K562 (cell line): ENCODE results near the gene RCOR1. TPM values are rescaled to one million over a fixed set of nuclear protein-coding genes. Genes with fewer than 3 reads are reported as not detected.
"Not testable (repeated sequence)": the region's sequence is repeated elsewhere in the genome, so short reads cannot be mapped to it uniquely, and the experiment has no call there.

ENCODE experiments used
- BCL6 ChIP-seq: fragments of 250-450 bp; sonication (Bioruptor Pico); IDR thresholded peaks from 2 replicates; pipeline ENCODE4 v1.4.0; 2020
- CAMTA2 ChIP-seq: fragments of 250-450 bp; sonication (Bioruptor Pico); conservative IDR thresholded peaks from 2 replicates; pipeline ENCODE4 v1.5.1; 2022
- CXXC5 ChIP-seq: fragments of 250-450 bp; sonication (Bioruptor Pico); IDR thresholded peaks from 2 replicates; pipeline ENCODE4 v1.8.0; 2022; ENCODE audit warnings: inconsistent platforms, mild to moderate bottlenecking, moderate library complexity
- DDX20 ChIP-seq: fragments of 450-650 bp; IDR thresholded peaks from 2 replicates; pipeline ENCODE4 v1.6.1; 2016; ENCODE audit warnings: missing genetic modification characterization, low read depth, mild to moderate bottlenecking, missing compliant biosample characterization, moderate library complexity
- DEAF1 ChIP-seq: fragments of 450-650 bp; formaldehyde crosslinking; IDR thresholded peaks from 2 replicates; pipeline ENCODE4 v1.4.0; 2020; ENCODE audit warnings: mild to moderate bottlenecking, moderate library complexity
- E2F3 ChIP-seq: fragments of 250-450 bp; sonication (Bioruptor Pico); IDR thresholded peaks from 2 replicates; pipeline ENCODE4 v1.4.0; 2020; ENCODE audit warnings: mild to moderate bottlenecking
- ERF ChIP-seq: fragments of 450-650 bp; formaldehyde crosslinking; IDR thresholded peaks from 2 replicates; pipeline ENCODE4 v1.4.0; 2020; ENCODE audit warnings: mild to moderate bottlenecking, mixed read lengths
- ESRRA ChIP-seq: fragments of 450-650 bp; IDR thresholded peaks from 2 replicates; pipeline ENCODE4 v1.6.1; 2014; ENCODE audit warnings: low read depth, mild to moderate bottlenecking, moderate library complexity, borderline replicate concordance
- FOXK2 ChIP-seq, 2 experiments: fragments of 450-650 bp; IDR thresholded peaks in 1 of 2; conservative IDR thresholded peaks in 1 of 2; 2 replicates each; pipeline ENCODE4 v1.6.1; 2016; ENCODE audit warnings: low read depth in 2 of 2, mild to moderate bottlenecking in 1 of 2
- HDAC1 ChIP-seq, 2 experiments: fragments of 450-650 bp; IDR thresholded peaks; 2 replicates each; pipeline ENCODE4 v1.6.1; 2016 to 2017; ENCODE audit warnings: inconsistent platforms in 1 of 2, mild to moderate bottlenecking in 1 of 2, moderate library complexity in 1 of 2
- MAZ ChIP-seq, 2 experiments: fragments of 450-650 bp in 1 of 2; sonication (generic) in 1 of 2; formaldehyde crosslinking; IDR thresholded peaks in 1 of 2; conservative IDR thresholded peaks in 1 of 2; 2 replicates each; pipeline versions ENCODE4 v1.4.0 to v1.5.0; 2020; ENCODE audit warnings: mild to moderate bottlenecking in 1 of 2, missing genetic modification reagents in 1 of 2
- NFE2L1 ChIP-seq: fragments of 450-650 bp; IDR thresholded peaks from 2 replicates; pipeline ENCODE4 v1.6.1; 2016; ENCODE audit warnings: missing genetic modification characterization, low read depth, mild to moderate bottlenecking, missing compliant biosample characterization, moderate library complexity, borderline replicate concordance
- PBX2 ChIP-seq, 2 experiments: IDR thresholded peaks in 1 of 2; conservative IDR thresholded peaks in 1 of 2; 2 replicates each; pipeline ENCODE4 v1.6.1; 2016; ENCODE audit warnings: low read depth in 2 of 2, mild to moderate bottlenecking in 1 of 2, missing compliant biosample characterization in 1 of 2, missing genetic modification characterization in 1 of 2, moderate library complexity in 1 of 2
- RFX1 ChIP-seq: fragments of 450-650 bp; IDR thresholded peaks from 2 replicates; pipeline ENCODE4 v1.6.1; 2016; ENCODE audit warnings: mild to moderate bottlenecking, moderate library complexity
- STAT5B ChIP-seq: fragments of 250-450 bp; sonication (Bioruptor Pico); IDR thresholded peaks from 2 replicates; pipeline ENCODE4 v1.8.0; 2021; ENCODE audit warnings: mild to moderate bottlenecking, inconsistent platforms
- TFE3 ChIP-seq: fragments of 450-650 bp; formaldehyde crosslinking; IDR thresholded peaks from 2 replicates; pipeline ENCODE4 v1.4.0; 2020; ENCODE audit warnings: mild to moderate bottlenecking, mixed read lengths
- YY1 ChIP-seq, 3 experiments: IDR thresholded peaks; 2 replicates each; pipeline ENCODE4 v1.6.1; 2011; ENCODE audit warnings: low read length in 2 of 3, mild to moderate bottlenecking in 2 of 3, moderate library complexity in 2 of 3, borderline replicate concordance in 1 of 3, control low read depth in 1 of 3, low read depth in 1 of 3; ENCODE audit not compliant: insufficient read depth in 3 of 3, insufficient replicate concordance in 2 of 3, control insufficient read depth in 1 of 3, insufficient read length in 1 of 3; ENCODE audit errors: extremely low read depth in 1 of 3
- ZNF212 ChIP-seq: fragments of 450-650 bp; formaldehyde crosslinking; IDR thresholded peaks from 2 replicates; pipeline ENCODE4 v1.4.0; 2020; ENCODE audit warnings: mild to moderate bottlenecking
- ZNF507 ChIP-seq: conservative IDR thresholded peaks from 2 replicates; pipeline ENCODE4 v1.6.1; 2017; ENCODE audit warnings: missing genetic modification characterization, missing compliant biosample characterization
- ZNF584 ChIP-seq: fragments of 200-800 bp; sonication (Bioruptor generic); IDR thresholded peaks from 2 replicates; pipeline ENCODE4 v1.6.1; 2016; ENCODE audit warnings: low read depth, mild to moderate bottlenecking, missing genetic modification characterization, missing compliant biosample characterization
- ZNF668 ChIP-seq: fragments of 250-450 bp; sonication (Bioruptor Pico); IDR thresholded peaks from 2 replicates; pipeline ENCODE4 v1.8.0; 2022; ENCODE audit warnings: mild to moderate bottlenecking, inconsistent platforms
- polyA plus RNA-seq, 8 experiments: library from polyadenylated mRNA; depleted of rRNA in 4 of 8; stranded (reverse) in 5 of 8; unstranded in 3 of 8; fragments of >200 nt; fragmentation: Nextera tagmentation in 2 of 8; fragmentation: Illumina TruSeq in 1 of 8; extraction: Ambion mirVana in 2 of 8; extraction: Trizol in 1 of 8; gene quantifications; 2 replicates each; pipeline versions ENCODE4 v1.2.1 to v1.2.3, GENCODE V29; 2011 to 2014; ENCODE audit warnings: inconsistent platforms in 1 of 8, missing spikeins in 1 of 8
- total RNA-seq, 7 experiments: library from RNA; depleted of rRNA in 6 of 7; stranded (reverse); fragments of >200 nt in 6 of 7; fragmentation: Illumina TruSeq in 2 of 7; extraction: Trizol in 2 of 7; gene quantifications; 2 replicates each; pipeline versions ENCODE4 v1.2.1 to v1.2.3, GENCODE V29; 2011 to 2021; ENCODE audit warnings: low replicate concordance in 1 of 7

Gene RCOR1
- total and polyA plus RNA-seq, 9 of the 15 experiments (the other 6 are each of a cell fraction or from before 2014, with no cell fraction given) = 8.5 to 47.9 (median 20.9) TPM

- TF ChIP-seq HDAC1 (IDR thresholded peaks at IDR 0.05) (peak in 1 of 2 experiments; percentile 43; a peak in 2 of 4 replicates), DEAF1 (CRISPR knock-in tag) (peak; percentile 24; the same call in 1 of the 2 replicates), STAT5B (peak; percentile 57; the same call in 1 of the 2 replicates), ZNF668 (CRISPR knock-in tag) (peak; percentile 95), PBX2 (tag; conservative IDR thresholded peaks at IDR 0.05; ENCODE audit: low read depth) (peak; percentile 80), E2F3 (CRISPR knock-in tag) (peak; percentile 98), YY1 (IDR thresholded peaks at IDR 0.05; ENCODE audit: borderline replicate concordance in 1 of 3, control insufficient read depth in 1 of 3, extremely low read depth in 1 of 3, insufficient read depth in 3 of 3, insufficient read length in 1 of 3, insufficient replicate concordance in 2 of 3, low read depth in 1 of 3, low read length in 2 of 3) (peak in 1 of 3 experiments; percentile 50), CXXC5 (CRISPR knock-in tag) (peak; percentile 89), ESRRA (peak; percentile 47; the same call in 1 of the 2 replicates), ZNF212 (CRISPR knock-in tag) (peak; percentile 73; the same call in 1 of the 2 replicates), BCL6 (CRISPR knock-in tag) (peak; percentile 96), ZNF507 (tag) (peak; percentile 51), FOXK2 (conservative IDR thresholded peaks at IDR 0.05 in 1 of 2, IDR thresholded peaks at IDR 0.05 in 1 of 2; ENCODE audit: low read depth in 2 of 2) (peak; percentile 78 to 84), CAMTA2 (peak; percentile 82; the same call in 1 of the 2 replicates), DDX20 (peak; percentile 94), MAZ (CRISPR knock-in tag; conservative IDR thresholded peaks at IDR 0.05 in 1 of 2, IDR thresholded peaks at IDR 0.05 in 1 of 2) (peak in 1 of 2 experiments; percentile 94; a peak in 2 of 4 replicates), NFE2L1 (peak; percentile 86), TFE3 (CRISPR knock-in tag) (peak; percentile 29; the same call in 1 of the 2 replicates), ERF (CRISPR knock-in tag) (peak; percentile 98), RFX1 (peak; percentile 90), ZNF584 (CRISPR knock-in tag) (peak; percentile 99)
- not testable (repeated sequence) for TF ChIP-seq PBX2 (CRISPR knock-in tag; IDR thresholded peaks at IDR 0.05; ENCODE audit: low read depth)
These were observed 41.5 kb upstream of the RCOR1 start (continued) for GRCh38 chr14:102550927-102551401.
